ENCODE data around the gene LRP2.

DNA sequence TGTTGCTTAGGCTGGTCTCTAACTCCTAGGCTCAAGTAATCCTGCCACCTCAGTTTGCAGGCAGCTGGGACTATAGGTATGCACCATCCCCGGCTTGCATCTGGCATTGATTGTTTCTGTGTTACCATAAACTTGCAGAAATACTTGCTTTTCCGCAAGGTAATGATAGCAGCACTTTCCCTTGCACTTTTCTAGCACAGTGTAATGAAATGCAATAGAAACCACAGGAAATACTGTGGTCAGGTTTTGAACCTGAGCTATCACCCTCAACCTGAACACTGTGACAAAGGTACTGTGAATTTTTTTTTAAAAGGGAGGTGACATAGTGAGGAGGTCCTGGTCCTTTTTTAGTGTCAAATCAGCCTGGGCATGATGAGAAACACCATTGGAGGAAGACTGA, 254.7 kb downstream of the LRP2 start:
- TF ChIP-seq POLR2AphosphoS5 (IDR thresholded peaks at IDR 0.05; ENCODE audit: borderline replicate concordance, low read depth, low read length), result no peak
- no peak for TF ChIP-seq EZH2 (IDR thresholded peaks at IDR 0.05)
- TF ChIP-seq FOXP2 (optimal IDR thresholded peaks at IDR 0.05; ENCODE audit: control extremely low read depth, extremely low read length, insufficient read depth), result no peak

Measured in SK-N-MC (cell line).